Natural killer cell (primary cell): ENCODE data around the gene BEX4. TPM values are rescaled to one million over a fixed set of nuclear protein-coding genes. Genes with fewer than 3 reads are reported as not detected.

Source experiments
- ATAC-seq, 3 donors: fragments of 150-1000 bp in 2 of 3; fragments of 200-7000 bp in 1 of 3; cut with Tn5 transposase; 1 replicate in 1 of 3; 2 replicates in 2 of 3; pipeline ENCODE4 v1.10.0; 2021; ENCODE audit warnings: mild to moderate bottlenecking in 2 of 3, moderate library complexity in 2 of 3
- DNase-seq, 2 donors: peaks; one replicate each; pipeline versions ENCODE4 v3.0.0 to v3.0.0-alpha.2; 2013 to 2021; ENCODE audit warnings: mixed read lengths in 1 of 2
- H3K27ac ChIP-seq: one replicate; pipeline ENCODE4 v1.5.1; 2013; ENCODE audit warnings: mild to moderate bottlenecking, low read length
- H3K27me3 ChIP-seq: one replicate; pipeline ENCODE4 v1.6.1; 2013; ENCODE audit warnings: low read length; ENCODE audit not compliant: control insufficient read depth, insufficient read depth
- H3K36me3 ChIP-seq: one replicate; pipeline ENCODE4 v1.6.1; 2013; ENCODE audit warnings: low read length; ENCODE audit not compliant: control insufficient read depth, insufficient read depth
- H3K4me1 ChIP-seq: one replicate; pipeline ENCODE4 v1.6.1; 2013; ENCODE audit warnings: low read length; ENCODE audit not compliant: control insufficient read depth, insufficient read depth
- H3K4me3 ChIP-seq: one replicate; pipeline ENCODE4 v1.5.1; 2013; ENCODE audit warnings: low read length
- H3K9me3 ChIP-seq: one replicate; pipeline ENCODE4 v1.6.1; 2013; ENCODE audit warnings: low read length; ENCODE audit not compliant: control insufficient read depth, insufficient read depth
- H3K27ac Mint-ChIP-seq, 2 donors: one replicate each; pipeline ENCODE4 v1.8.0; 2022; ENCODE audit warnings: mild to moderate bottlenecking in 2 of 2, mixed read lengths in 2 of 2, moderate library complexity in 1 of 2
- H3K27me3 Mint-ChIP-seq, 2 donors: one replicate each; pipeline ENCODE4 v1.8.0; 2022; ENCODE audit warnings: low read depth in 2 of 2, mixed read lengths in 2 of 2
- H3K36me3 Mint-ChIP-seq: one replicate; pipeline ENCODE4 v1.8.0; 2022; ENCODE audit warnings: mixed read lengths
- H3K4me1 Mint-ChIP-seq, 2 donors: one replicate each; pipeline ENCODE4 v1.8.0; 2022; ENCODE audit warnings: mixed read lengths in 2 of 2
- H3K4me3 Mint-ChIP-seq: one replicate; pipeline ENCODE4 v1.8.0; 2022; ENCODE audit warnings: mild to moderate bottlenecking, moderate library complexity, mixed read lengths
- H3K9me3 Mint-ChIP-seq, 2 donors: one replicate each; pipeline ENCODE4 v1.8.0; 2022; ENCODE audit warnings: mixed read lengths in 2 of 2
- intact Hi-C: fragments of 100-400 bp; cut with micrococcal nuclease; formaldehyde crosslinking; loops from one replicate; pipeline ENCODE4 v1.14.2; 2022
- total RNA-seq, 4 donors: library from RNA; stranded (reverse); fragments of 120-200 nt in 1 of 4; gene quantifications; one replicate each; pipeline versions ENCODE4 v1.2.3 to v1.2.4, GENCODE V29; 2013 to 2022
- TF ChIP-seq, protein P1 (sequence below): fragments of 200-600 bp; IDR thresholded peaks from one replicate; pipeline ENCODE4 v1.8.0; 2022; ENCODE audit warnings: antibody characterized with exemption

BEX4 gene
- total RNA-seq, 3 donors from 2014 or later (not counting 1 experiment from before 2014, with no cell fraction given): 30.8 to 53.4 (median 47.1) TPM

DNA sequence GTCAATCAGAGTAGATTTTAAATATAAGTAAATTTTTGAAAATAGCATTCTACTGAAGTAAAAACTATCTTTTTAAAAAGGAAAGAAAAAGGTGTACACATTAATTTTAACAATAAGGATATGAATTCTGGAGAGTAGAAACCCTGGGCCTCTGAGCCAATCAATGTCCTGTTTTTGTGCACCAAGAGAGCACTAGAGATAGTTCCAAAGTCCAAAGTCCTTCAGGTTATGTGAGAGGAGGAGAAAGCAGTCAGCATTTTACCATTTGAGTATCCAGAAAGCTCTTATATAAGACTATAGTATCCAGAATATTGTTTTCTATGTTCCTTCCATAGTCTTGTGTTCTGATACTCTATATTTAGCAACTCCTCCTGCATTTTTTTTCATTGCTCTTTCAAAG, 43.4 kb downstream of the BEX4 start:
- TF ChIP-seq, protein P1, sequence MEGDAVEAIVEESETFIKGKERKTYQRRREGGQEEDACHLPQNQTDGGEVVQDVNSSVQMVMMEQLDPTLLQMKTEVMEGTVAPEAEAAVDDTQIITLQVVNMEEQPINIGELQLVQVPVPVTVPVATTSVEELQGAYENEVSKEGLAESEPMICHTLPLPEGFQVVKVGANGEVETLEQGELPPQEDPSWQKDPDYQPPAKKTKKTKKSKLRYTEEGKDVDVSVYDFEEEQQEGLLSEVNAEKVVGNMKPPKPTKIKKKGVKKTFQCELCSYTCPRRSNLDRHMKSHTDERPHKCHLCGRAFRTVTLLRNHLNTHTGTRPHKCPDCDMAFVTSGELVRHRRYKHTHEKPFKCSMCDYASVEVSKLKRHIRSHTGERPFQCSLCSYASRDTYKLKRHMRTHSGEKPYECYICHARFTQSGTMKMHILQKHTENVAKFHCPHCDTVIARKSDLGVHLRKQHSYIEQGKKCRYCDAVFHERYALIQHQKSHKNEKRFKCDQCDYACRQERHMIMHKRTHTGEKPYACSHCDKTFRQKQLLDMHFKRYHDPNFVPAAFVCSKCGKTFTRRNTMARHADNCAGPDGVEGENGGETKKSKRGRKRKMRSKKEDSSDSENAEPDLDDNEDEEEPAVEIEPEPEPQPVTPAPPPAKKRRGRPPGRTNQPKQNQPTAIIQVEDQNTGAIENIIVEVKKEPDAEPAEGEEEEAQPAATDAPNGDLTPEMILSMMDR: no peak
- Histone ChIP-seq H3K27me3 (no peaks in the 10 kb centered on the region), H3K36me3 (no peaks in the 10 kb centered on the region), H3K27ac (no peak overlapping the region), H3K4me3 (no peak overlapping the region), H3K9me3 (no peaks in the 10 kb centered on the region), H3K4me1 (peaks cover 12% of the 10 kb centered on the region)
- Mint-ChIP-seq H3K4me1 (peaks cover 20 to 21% of the 10 kb centered on the region in 2 donors), H3K27ac (no peak overlapping the region), H3K27me3 (peaks cover 7 to 29% of the 10 kb centered on the region in 2 donors), H3K9me3 (no peaks in the 10 kb centered on the region), H3K36me3 (no peaks in the 10 kb centered on the region), H3K4me3 (no peak overlapping the region)
- intact Hi-C loops: no loop called here
- no peak for DNase-seq
- ATAC-seq: no peak

Other genes with a start within 250 kb of the BEX4 start
- gene BEX1, start 150.9 kb upstream of the BEX4 start, total RNA-seq: under 1 TPM in 1 of 3 donors, not detected in 2; 0.59 TPM
- not detected for gene NXF3, start 122.0 kb upstream of the BEX4 start, total RNA-seq
- gene TCEAL8, start 40.0 kb downstream of the BEX4 start, total RNA-seq: 10 to 100 TPM; 17.2 to 26.5 (median 22.1) TPM
- not detected for gene TCEAL5, start 61.6 kb downstream of the BEX4 start, total RNA-seq
- gene BEX2, start 95.9 kb downstream of the BEX4 start, total RNA-seq: 10 to 100 TPM; 11.6 to 25.2 (median 16.8) TPM
- not detected for gene TCEAL7, start 115.1 kb downstream of the BEX4 start, total RNA-seq
- under 1 TPM in 1 of 3 donors, not detected in 2; 0.40 TPM for gene TCEAL9, start 141.4 kb downstream of the BEX4 start, total RNA-seq
- gene BEX3, start 161.4 kb downstream of the BEX4 start, total RNA-seq: 1 to 10 TPM; 1.0 to 2.8 (median 1.7) TPM